GM12878 (cell line): ENCODE data around the gene RALGPS1. TPM values are rescaled to one million over a fixed set of nuclear protein-coding genes. Genes with fewer than 3 reads are reported as not detected.

Experiments
- ATAC-seq: fragments of 200-7000 bp; cut with Tn5 transposase; 3 replicates; pipeline ENCODE4 v1.9.1; 2020; ENCODE audit warnings: mild to moderate bottlenecking, moderate library complexity
- BruUV-seq: library from RNA; stranded (reverse); fragments of 400-500 nt; replicated peaks from 2 replicates; lab custom pipeline; 2021; lab: Mats Ljungman, UMichigan
- CTCF ChIA-PET: fragments of 300-600 bp; sonication (Branson Sonifier 250); formaldehyde crosslinking; extraction: SDS; loops from one replicate; lab custom pipeline; 2021; ENCODE audit warnings: inconsistent platforms; lab: Yijun Ruan, JAX
- POLR2A ChIA-PET: fragments of 350-600 bp; formaldehyde crosslinking; extraction: SDS; loops from one replicate; lab custom pipeline; 2021; ENCODE audit warnings: inconsistent platforms; lab: Charles Lee
- RAD21 ChIA-PET: fragments of 300-600 bp; sonication (Branson Sonifier 250); formaldehyde crosslinking; loops from one replicate; lab custom pipeline; 2023; ENCODE audit warnings: antibody characterized with exemption; ENCODE audit not compliant: unreplicated experiment; lab: Charles Lee
- SMC1A ChIA-PET: fragments of 300-600 bp; sonication (Branson Sonifier 250); formaldehyde crosslinking; loops from one replicate; lab custom pipeline; 2023; ENCODE audit not compliant: unreplicated experiment, uncharacterized antibody; lab: Charles Lee
- DNase-seq: peaks from one replicate; pipeline ENCODE4 v3.0.0-alpha.2; 2011; ENCODE audit warnings: low read depth, low spot score
- FAIRE-seq: peaks from 3 replicates; lab custom pipeline; 2011; peaks lifted over from hg19 to GRCh38; lab: Jason Lieb, UNC
- H2AFZ ChIP-seq: 2 replicates; pipeline ENCODE4 v1.6.0; 2011; ENCODE audit warnings: low read depth, low read length, control low read depth; ENCODE audit not compliant: control insufficient read depth
- H3K27ac ChIP-seq: 2 replicates; pipeline ENCODE4 v1.5.1; 2011; ENCODE audit warnings: control low read depth; ENCODE audit not compliant: control insufficient read depth, insufficient read depth
- H3K27me3 ChIP-seq, 2 experiments: replicated peaks in 1 of 2; 2 replicates each; pipeline versions ENCODE4 v1.6.0 to v1.6.1; 2011; ENCODE audit warnings: low read length in 1 of 2; ENCODE audit not compliant: control insufficient read depth in 2 of 2, insufficient read depth in 2 of 2
- H3K36me3 ChIP-seq, 2 experiments: 2 replicates each; pipeline ENCODE4 v1.5.1; 2011; ENCODE audit warnings: low read length in 1 of 2; ENCODE audit not compliant: control insufficient read depth in 2 of 2, insufficient read depth in 2 of 2
- H3K4me1 ChIP-seq: 2 replicates; pipeline ENCODE4 v1.6.1; 2011; ENCODE audit warnings: mild to moderate bottlenecking, low read length, moderate library complexity, mixed read lengths; ENCODE audit not compliant: control insufficient read depth, insufficient read depth
- H3K4me2 ChIP-seq: 2 replicates; pipeline ENCODE4 v1.6.0; 2011; ENCODE audit warnings: control low read depth; ENCODE audit not compliant: control insufficient read depth, insufficient read depth
- H3K4me3 ChIP-seq: fragments of 200-600 bp; sonication (generic); 2 replicates; pipeline ENCODE4 v1.5.1; 2016
- H3K79me2 ChIP-seq: 2 replicates; pipeline ENCODE4 v1.6.0; 2011; ENCODE audit warnings: low read length; ENCODE audit not compliant: control insufficient read depth, insufficient read depth
- H3K9ac ChIP-seq: 2 replicates; pipeline ENCODE4 v1.8.0; 2011; ENCODE audit warnings: low read length, control low read depth, mixed read lengths; ENCODE audit not compliant: control insufficient read depth, insufficient read depth
- H3K9me3 ChIP-seq: replicated peaks from 3 replicates; pipeline ENCODE4 v1.5.1; 2011; ENCODE audit warnings: mild to moderate bottlenecking, low read length; ENCODE audit not compliant: control insufficient read depth, insufficient read depth
- H4K20me1 ChIP-seq: 2 replicates; pipeline ENCODE4 v1.6.0; 2011; ENCODE audit not compliant: control insufficient read depth, insufficient read depth
- ATF3 ChIP-seq: IDR thresholded peaks from 2 replicates; pipeline ENCODE4 v1.6.1; 2011; ENCODE audit warnings: low read depth, mild to moderate bottlenecking, low read length, moderate library complexity, borderline replicate concordance; ENCODE audit errors: extremely low read depth
- BMI1 ChIP-seq: fragments of 450-650 bp; IDR thresholded peaks from 2 replicates; pipeline ENCODE4 v1.6.1; 2016; ENCODE audit warnings: mild to moderate bottlenecking, moderate library complexity, borderline replicate concordance
- KDM1A ChIP-seq: fragments of 200-600 bp; sonication (generic); IDR thresholded peaks from 2 replicates; pipeline ENCODE4 v1.6.1; 2016; ENCODE audit warnings: borderline replicate concordance
- LARP7 ChIP-seq: fragments of 450-650 bp; IDR thresholded peaks from 2 replicates; pipeline ENCODE4 v1.6.1; 2017; ENCODE audit warnings: mild to moderate bottlenecking
- MTA3 ChIP-seq: IDR thresholded peaks from 2 replicates; pipeline ENCODE4 v1.6.1; 2012; ENCODE audit warnings: low read length, inconsistent platforms, borderline replicate concordance
- NFIC ChIP-seq: IDR thresholded peaks from 2 replicates; pipeline ENCODE4 v1.6.1; 2012; ENCODE audit warnings: low read depth, mild to moderate bottlenecking, inconsistent platforms, low read length, moderate library complexity
- NFYA ChIP-seq: IDR thresholded peaks from 2 replicates; pipeline ENCODE4 v1.6.1; 2011; ENCODE audit warnings: low read depth, mild to moderate bottlenecking, low read length, improper control_type of control experiment, borderline replicate concordance
- PAX8 ChIP-seq: fragments of 450-650 bp; IDR thresholded peaks from 2 replicates; pipeline ENCODE4 v1.6.1; 2017; ENCODE audit warnings: mild to moderate bottlenecking, moderate library complexity
- PKNOX1 ChIP-seq: fragments of 450-650 bp; IDR thresholded peaks from 2 replicates; pipeline ENCODE4 v1.6.1; 2016; ENCODE audit warnings: mild to moderate bottlenecking
- RCOR1 ChIP-seq: conservative IDR thresholded peaks from 2 replicates; pipeline ENCODE4 v1.6.1; 2012; ENCODE audit warnings: low read depth, low read length, improper control_type of control experiment
- STAT1 ChIP-seq: fragments of 450-650 bp; conservative IDR thresholded peaks from 2 replicates; pipeline ENCODE4 v1.6.1; 2014; ENCODE audit warnings: antibody characterized with exemption, mild to moderate bottlenecking
- SUPT20H ChIP-seq: IDR thresholded peaks from 2 replicates; pipeline ENCODE4 v1.6.1; 2011; ENCODE audit warnings: low read depth, mild to moderate bottlenecking, low read length, moderate library complexity, borderline replicate concordance; ENCODE audit not compliant: control insufficient read depth
- WRNIP1 ChIP-seq: IDR thresholded peaks from 2 replicates; pipeline ENCODE4 v1.6.1; 2011; ENCODE audit warnings: low read depth, low read length, improper control_type of control experiment, borderline replicate concordance
- WGBS: methylation state at CpG from one replicate; pipeline ENCODE4 v1.1.6; 2016; ENCODE audit warnings: low lambda C conversion rate; ENCODE audit not compliant: insufficient replicate concordance, insufficient coverage; ENCODE audit errors: missing lambda C conversion rate; 5-methylcytosine and 5-hydroxymethylcytosine counted together
- in situ Hi-C: fragments of 300-500 bp; cut with MboI; formaldehyde crosslinking; loops from 9 replicates; pipeline ENCODE4 v1.14.3; 2018; ENCODE audit warnings: mixed read lengths
- intact Hi-C: fragments of 100-400 bp; cut with micrococcal nuclease; formaldehyde crosslinking; loops from one replicate; pipeline ENCODE4 v1.14.2; 2022; ENCODE audit not compliant: unreplicated experiment
- polyA plus RNA-seq, 11 experiments: library from polyadenylated mRNA; depleted of rRNA in 4 of 11; unstranded in 6 of 11; stranded (reverse) in 5 of 11; fragments of >200 nt; fragmentation: Nextera tagmentation in 4 of 11; fragmentation: Illumina TruSeq in 1 of 11; extraction: Ambion mirVana in 4 of 11; extraction: Trizol in 1 of 11; gene quantifications; 1 replicate in 1 of 11; 2 replicates in 10 of 11; pipeline versions ENCODE4 v1.2.1 to v1.2.3, GENCODE V29; 2011 to 2016; ENCODE audit warnings: inconsistent platforms in 2 of 11, missing spikeins in 2 of 11, low read depth in 1 of 11
- total RNA-seq, 4 experiments: library from RNA; depleted of rRNA in 3 of 4; stranded (reverse); fragments of >200 nt in 3 of 4; fragmentation: Illumina TruSeq in 1 of 4; extraction: Trizol in 1 of 4; gene quantifications; 2 replicates each; pipeline versions ENCODE4 v1.2.1 to v1.2.3, GENCODE V29; 2013 to 2021

Gene RALGPS1
- total and polyA plus RNA-seq, 10 of the 15 experiments (the other 5 are each of a cell fraction or from before 2014, with no cell fraction given) = 0.13 to 5.6 (median 2.7) TPM

GRCh38 chr9:127172066-127172707, 257.6 kb downstream of the RALGPS1 start:
- no peak for DNase-seq
- no TSS peak for BruUV-seq
- intact Hi-C loops = no loop called here

More at GRCh38 chr9:127172066-127172707, 257.6 kb downstream of the RALGPS1 start:
- Histone ChIP-seq H4K20me1 (no peaks in the 10 kb centered on the region), H3K27ac (no peak overlapping the region), H3K4me1 (peaks cover 6% of the 10 kb centered on the region), H2AFZ (no peak overlapping the region), H3K9me3 (no peaks in the 10 kb centered on the region), H3K4me2 (no peak overlapping the region), H3K4me3 (no peak overlapping the region), H3K27me3 (no peaks in the 10 kb centered on the region), H3K36me3 (no peaks in the 10 kb centered on the region; a peak in 1 of 4 replicates), H3K9ac (no peak overlapping the region), H3K79me2 (no peaks in the 10 kb centered on the region)
- WGBS = 85% methylated on average over 12 of the region's 12 CpGs
- in situ Hi-C loops = no loop called here
- ChIA-PET POLR2A (interaction anchor here (1.5 to 4.6 kb wide), 4 partner anchors 8 to 164 kb away, joined by 3 to 28 read pairs (median 6); no protein-coding TSS in a partner anchor), SMC1A (interaction anchor here (0.9 to 28.4 kb wide), 5 partner anchors 8 to 187 kb away, joined by 3 to 812 read pairs (median 3); no protein-coding TSS in a partner anchor), RAD21 (interaction anchor here (1.0 to 16.8 kb wide), 3 partner anchors 10 to 230 kb away, joined by 4 to 515 read pairs (median 226); no protein-coding TSS in a partner anchor), CTCF (interaction anchor here (1.0 to 2.4 kb wide), 2 partner anchors 12 to 230 kb away, joined by 4 to 11 read pairs; no protein-coding TSS in a partner anchor)
- no peak for ATAC-seq
- FAIRE-seq = no peak
- TF ChIP-seq SUPT20H (no peak), STAT1 (no peak), ATF3 (no peak), NFYA (no peak), RCOR1 (no peak), NFIC (no peak), MTA3 (no peak), LARP7 (no peak), KDM1A (no peak), BMI1 (no peak), PAX8 (no peak), PKNOX1 (no peak), WRNIP1 (no peak)
